A549 (cell line): Measurements from ENCODE around the gene SOX2. TPM values are rescaled to one million over a fixed set of nuclear protein-coding genes. Genes with fewer than 3 reads are reported as not detected.

ENCODE experiments used
- ATAC-seq, 2 experiments: fragments of 200-7000 bp in 1 of 2; fragments of >200 bp in 1 of 2; cut with Nextera tagmentation in 1 of 2; cut with Tn5 transposase in 1 of 2; 3 replicates each; pipeline versions ENCODE4 v1.8.0 to v1.9.1; 2018 to 2020; ENCODE audit warnings: mild to moderate bottlenecking in 1 of 2, moderate library complexity in 1 of 2
- CTCF ChIA-PET: fragments of 300-600 bp; sonication (Branson Sonifier 250); formaldehyde crosslinking; extraction: SDS; loops from one replicate; lab custom pipeline; 2021; ENCODE audit warnings: antibody characterized with exemption, inconsistent platforms; lab: Yijun Ruan, JAX
- POLR2A ChIA-PET: fragments of 350-600 bp; formaldehyde crosslinking; extraction: SDS; loops from one replicate; lab custom pipeline; 2021; ENCODE audit warnings: antibody characterized with exemption, inconsistent platforms; lab: Yijun Ruan, JAX
- DNase-seq, 2 experiments: peaks; one replicate each; pipeline versions ENCODE4 v3.0.0 to v3.0.0-alpha.2; 2011 to 2016; ENCODE audit warnings: low read depth in 1 of 2, low spot score in 1 of 2
- FAIRE-seq: peaks from 2 replicates; lab custom pipeline; 2011; peaks lifted over from hg19 to GRCh38; lab: Jason Lieb, UNC
- H3K27ac ChIP-seq, 2 experiments: fragments of >200 bp; sonication (Bioruptor Twin); formaldehyde crosslinking; 3 replicates each; pipeline ENCODE4 v1.5.1; 2016 to 2017
- H3K4me1 ChIP-seq: fragments of >200 bp; sonication (Bioruptor Twin); formaldehyde crosslinking; 3 replicates; pipeline ENCODE4 v1.6.1; 2016
- H3K4me2 ChIP-seq: fragments of >200 bp; sonication (Bioruptor Twin); formaldehyde crosslinking; 3 replicates; pipeline ENCODE4 v1.6.1; 2016
- H3K4me3 ChIP-seq: fragments of >200 bp; sonication (Bioruptor Twin); formaldehyde crosslinking; 3 replicates; pipeline ENCODE4 v1.5.1; 2016
- H3K9me3 ChIP-seq: fragments of >200 bp; sonication (Bioruptor Twin); formaldehyde crosslinking; 3 replicates; pipeline ENCODE4 v1.6.1; 2016
- ATOH8 ChIP-seq: fragments of 250-450 bp; sonication (Bioruptor Pico); IDR thresholded peaks from 2 replicates; pipeline ENCODE4 v1.5.0; 2020; ENCODE audit warnings: low read depth, mild to moderate bottlenecking, moderate library complexity
- CBX2 ChIP-seq: fragments of 200-600 bp; sonication (generic); IDR thresholded peaks from 2 replicates; pipeline ENCODE4 v1.6.1; 2016; ENCODE audit warnings: low read depth, mild to moderate bottlenecking, borderline replicate concordance
- CBX8 ChIP-seq: fragments of 200-600 bp; sonication (generic); IDR thresholded peaks from 2 replicates; pipeline ENCODE4 v1.6.1; 2016
- CHD4 ChIP-seq: fragments of 200-600 bp; sonication (generic); IDR thresholded peaks from 2 replicates; pipeline ENCODE4 v1.6.1; 2016; ENCODE audit warnings: antibody characterized with exemption, mild to moderate bottlenecking, borderline replicate concordance
- ELK1 ChIP-seq: fragments of 150-350 bp; IDR thresholded peaks from 2 replicates; pipeline ENCODE4 v1.6.1; 2014; ENCODE audit warnings: low read depth, mild to moderate bottlenecking, low read length
- EP300 ChIP-seq, 2 experiments: fragments of >200 bp; sonication (Bioruptor Twin); formaldehyde crosslinking; IDR thresholded peaks; 2 replicates in 1 of 2; 3 replicates in 1 of 2; pipeline ENCODE4 v1.6.1; 2016 to 2017
- ESRRA ChIP-seq: fragments of 150-350 bp; IDR thresholded peaks from 2 replicates; pipeline ENCODE4 v1.6.1; 2014; ENCODE audit warnings: mild to moderate bottlenecking, low read length, borderline replicate concordance
- FOXS1 ChIP-seq: fragments of 250-450 bp; sonication (Bioruptor Pico); IDR thresholded peaks from 2 replicates; pipeline ENCODE4 v1.5.0; 2020; ENCODE audit warnings: mild to moderate bottlenecking, moderate library complexity
- HDAC2 ChIP-seq: fragments of 200-600 bp; sonication (generic); IDR thresholded peaks from 2 replicates; pipeline ENCODE4 v1.6.1; 2016
- HEYL ChIP-seq: fragments of 250-450 bp; sonication (Bioruptor Pico); IDR thresholded peaks from 2 replicates; pipeline ENCODE4 v1.8.0; 2021; ENCODE audit warnings: mild to moderate bottlenecking, moderate library complexity
- JUNB ChIP-seq: fragments of >200 bp; sonication (Bioruptor Twin); formaldehyde crosslinking; IDR thresholded peaks from 2 replicates; pipeline ENCODE4 v1.6.1; 2016
- MAFK ChIP-seq: fragments of 450-650 bp; IDR thresholded peaks from 2 replicates; pipeline ENCODE4 v1.6.1; 2014; ENCODE audit not compliant: partially characterized antibody
- PBX3 ChIP-seq: IDR thresholded peaks from 2 replicates; pipeline ENCODE4 v1.6.1; 2012
- RCOR1 ChIP-seq: fragments of 150-350 bp; IDR thresholded peaks from 2 replicates; pipeline ENCODE4 v1.6.1; 2014; ENCODE audit warnings: antibody characterized with exemption, low read length, low read depth
- TP53 ChIP-seq: fragments of 250-450 bp; sonication (Bioruptor Pico); IDR thresholded peaks from 2 replicates; pipeline ENCODE4 v1.5.0; 2021; ENCODE audit warnings: mild to moderate bottlenecking, moderate library complexity
- USF2 ChIP-seq: fragments of 450-650 bp; IDR thresholded peaks from 2 replicates; pipeline ENCODE4 v1.6.1; 2014; ENCODE audit warnings: antibody characterized with exemption
- WGBS: methylation state at CpG from one replicate; pipeline ENCODE4 v1.1.6; 2017; ENCODE audit errors: missing lambda C conversion rate; 5-methylcytosine and 5-hydroxymethylcytosine counted together
- polyA plus RNA-seq, 4 experiments: library from polyadenylated mRNA; depleted of rRNA in 3 of 4; stranded (reverse); fragments of >200 nt; fragmentation: RNase III in 1 of 4; extraction: RNeasy Plus Mini Kit Qiagen cat#74134 plus additional on column Dnase treatment in 1 of 4; gene quantifications; 2 replicates in 3 of 4; 3 replicates in 1 of 4; pipeline ENCODE4 v1.2.3, GENCODE V29; 2011 to 2017
- TF ChIP-seq, protein P1 (sequence below): fragments of >200 bp; sonication (Bioruptor Twin); formaldehyde crosslinking; IDR thresholded peaks from 3 replicates; pipeline ENCODE4 v1.6.1; 2016
- TF ChIP-seq, protein P2 (sequence below): fragments of >200 bp; sonication (Bioruptor Twin); formaldehyde crosslinking; IDR thresholded peaks from 2 replicates; pipeline ENCODE4 v1.6.1; 2016
- TF ChIP-seq, protein P3 (sequence below): fragments of >200 bp; sonication (Bioruptor Twin); formaldehyde crosslinking; IDR thresholded peaks from 3 replicates; pipeline ENCODE4 v1.5.1; 2016

Gene SOX2
- polyA plus RNA-seq, 2 of the 4 experiments (the other 2 are of a cell fraction) = 2.2 to 3.4 TPM

DNA sequence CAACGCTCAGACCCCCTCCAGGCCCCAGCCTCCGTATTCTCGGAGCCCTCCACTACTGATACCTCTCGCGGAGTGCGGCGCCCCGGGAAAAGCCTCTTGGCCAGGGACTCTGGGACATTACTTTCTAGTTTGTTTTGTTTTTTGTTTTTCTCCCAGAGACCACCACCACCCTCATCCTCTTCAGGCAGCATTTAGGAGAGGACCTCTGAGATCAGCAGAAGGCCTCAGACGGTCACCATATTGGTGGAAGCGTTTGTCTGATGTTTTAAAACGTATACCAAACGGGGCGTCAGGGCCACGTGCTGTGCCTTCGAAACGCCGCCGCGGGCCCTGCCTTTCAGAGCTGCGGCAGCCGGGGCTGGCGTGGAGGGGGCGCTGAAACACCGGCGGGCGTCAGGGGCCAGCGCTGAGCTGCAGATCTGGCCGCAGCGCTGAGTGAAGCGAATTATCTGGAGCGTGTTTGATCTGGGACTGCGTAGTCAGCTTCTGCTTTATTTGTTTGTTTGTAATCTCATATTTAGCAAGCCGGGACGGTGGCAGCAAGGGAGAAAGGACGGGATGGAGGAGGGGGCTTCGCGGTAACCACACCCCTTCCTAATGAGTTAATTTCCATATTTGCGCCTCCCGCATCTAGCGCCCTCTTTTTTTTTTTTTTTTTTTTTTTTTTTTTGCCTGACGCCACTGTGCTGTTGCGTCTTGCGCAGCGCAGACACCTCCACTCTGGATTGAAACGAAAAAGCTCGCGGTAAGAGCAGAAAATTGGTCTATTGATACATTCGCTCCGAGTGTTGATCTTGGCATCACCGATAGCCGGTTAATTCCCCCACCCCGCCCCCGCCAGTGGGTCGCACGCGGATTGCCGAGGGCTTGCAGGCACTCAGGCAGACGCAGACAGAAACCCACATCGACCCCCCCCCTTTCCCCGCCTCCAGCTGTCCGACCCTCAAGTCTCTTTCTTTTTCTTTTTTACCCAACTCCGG is 14.9 kb downstream of the SOX2 start (continued):
- TF ChIP-seq ELK1 (no peak), HEYL (CRISPR knock-in tag) (0 out of 2 replicates have a peak, but pooled peaks have one; percentile 16), USF2 (no peak), EP300 (IDR thresholded peaks at IDR 0.05) (no peak), HDAC2 (no peak), ATOH8 (CRISPR knock-in tag) (no peak), CHD4 (no peak), FOXS1 (CRISPR knock-in tag) (no peak), PBX3 (no peak), TP53 (no peak), ESRRA (no peak), JUNB (no peak)
- TF ChIP-seq, protein P1, sequence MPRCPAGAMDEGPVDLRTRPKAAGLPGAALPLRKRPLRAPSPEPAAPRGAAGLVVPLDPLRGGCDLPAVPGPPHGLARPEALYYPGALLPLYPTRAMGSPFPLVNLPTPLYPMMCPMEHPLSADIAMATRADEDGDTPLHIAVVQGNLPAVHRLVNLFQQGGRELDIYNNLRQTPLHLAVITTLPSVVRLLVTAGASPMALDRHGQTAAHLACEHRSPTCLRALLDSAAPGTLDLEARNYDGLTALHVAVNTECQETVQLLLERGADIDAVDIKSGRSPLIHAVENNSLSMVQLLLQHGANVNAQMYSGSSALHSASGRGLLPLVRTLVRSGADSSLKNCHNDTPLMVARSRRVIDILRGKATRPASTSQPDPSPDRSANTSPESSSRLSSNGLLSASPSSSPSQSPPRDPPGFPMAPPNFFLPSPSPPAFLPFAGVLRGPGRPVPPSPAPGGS = no peak
- TF ChIP-seq, protein P2, sequence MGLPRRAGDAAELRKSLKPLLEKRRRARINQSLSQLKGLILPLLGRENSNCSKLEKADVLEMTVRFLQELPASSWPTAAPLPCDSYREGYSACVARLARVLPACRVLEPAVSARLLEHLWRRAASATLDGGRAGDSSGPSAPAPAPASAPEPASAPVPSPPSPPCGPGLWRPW = no peak
- TF ChIP-seq, all 56 proteins: peak for 6

- ChIA-PET CTCF (interaction anchor here (0.6 to 2.0 kb wide), 4 partner anchors 10 to 743 kb away, joined by 3 to 4 read pairs (median 3); no protein-coding TSS in a partner anchor), POLR2A (no interaction called here)
- Histone ChIP-seq H3K4me2 (peak overlapping the region; percentile 91), H3K9me3 (no peaks in the 10 kb centered on the region), H3K4me1 (peaks cover 3% of the 10 kb centered on the region; the same call in 1 of the 3 replicates), H3K27ac (peak overlapping the region in 1 of 2 experiments; percentile 59; a peak in 1 of 6 replicates), H3K4me3 (peak overlapping the region; percentile 44; the same call in 2 of the 3 replicates)
- ATAC-seq (no peak), FAIRE-seq (no peak), DNase-seq (no peak)
- 90% methylated on average over 24 of the region's 24 CpGs for WGBS
- TF ChIP-seq CBX8 = no peak
- no peak for TF ChIP-seq CBX2
- TF ChIP-seq RCOR1 = no peak
- no peak for TF ChIP-seq PBX3
- TF ChIP-seq, protein P3, sequence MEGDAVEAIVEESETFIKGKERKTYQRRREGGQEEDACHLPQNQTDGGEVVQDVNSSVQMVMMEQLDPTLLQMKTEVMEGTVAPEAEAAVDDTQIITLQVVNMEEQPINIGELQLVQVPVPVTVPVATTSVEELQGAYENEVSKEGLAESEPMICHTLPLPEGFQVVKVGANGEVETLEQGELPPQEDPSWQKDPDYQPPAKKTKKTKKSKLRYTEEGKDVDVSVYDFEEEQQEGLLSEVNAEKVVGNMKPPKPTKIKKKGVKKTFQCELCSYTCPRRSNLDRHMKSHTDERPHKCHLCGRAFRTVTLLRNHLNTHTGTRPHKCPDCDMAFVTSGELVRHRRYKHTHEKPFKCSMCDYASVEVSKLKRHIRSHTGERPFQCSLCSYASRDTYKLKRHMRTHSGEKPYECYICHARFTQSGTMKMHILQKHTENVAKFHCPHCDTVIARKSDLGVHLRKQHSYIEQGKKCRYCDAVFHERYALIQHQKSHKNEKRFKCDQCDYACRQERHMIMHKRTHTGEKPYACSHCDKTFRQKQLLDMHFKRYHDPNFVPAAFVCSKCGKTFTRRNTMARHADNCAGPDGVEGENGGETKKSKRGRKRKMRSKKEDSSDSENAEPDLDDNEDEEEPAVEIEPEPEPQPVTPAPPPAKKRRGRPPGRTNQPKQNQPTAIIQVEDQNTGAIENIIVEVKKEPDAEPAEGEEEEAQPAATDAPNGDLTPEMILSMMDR = no peak
- TF ChIP-seq MAFK = no peak
These were observed 15.8 kb downstream of the SOX2 start for GRCh38 chr3:181727341-181728032.
